GM19395 (cell line): Measurements from ENCODE around the gene SERPINA3.
"Not testable (repeated sequence)": the region's sequence is repeated elsewhere in the genome, so short reads cannot be mapped to it uniquely, and the experiment has no call there.

Source experiments
- ATAC-seq: cut with Tn5 transposase; IDR thresholded peaks from one replicate; pipeline ENCODE4 v1.9.1; 2021; ENCODE audit warnings: mild to moderate bottlenecking, moderate library complexity; ENCODE audit not compliant: unreplicated experiment

SERPINA3 gene

GRCh38 chr14:94631050-94631449 is 18.9 kb downstream of the SERPINA3 start:
- ATAC-seq: no peak

DNA sequence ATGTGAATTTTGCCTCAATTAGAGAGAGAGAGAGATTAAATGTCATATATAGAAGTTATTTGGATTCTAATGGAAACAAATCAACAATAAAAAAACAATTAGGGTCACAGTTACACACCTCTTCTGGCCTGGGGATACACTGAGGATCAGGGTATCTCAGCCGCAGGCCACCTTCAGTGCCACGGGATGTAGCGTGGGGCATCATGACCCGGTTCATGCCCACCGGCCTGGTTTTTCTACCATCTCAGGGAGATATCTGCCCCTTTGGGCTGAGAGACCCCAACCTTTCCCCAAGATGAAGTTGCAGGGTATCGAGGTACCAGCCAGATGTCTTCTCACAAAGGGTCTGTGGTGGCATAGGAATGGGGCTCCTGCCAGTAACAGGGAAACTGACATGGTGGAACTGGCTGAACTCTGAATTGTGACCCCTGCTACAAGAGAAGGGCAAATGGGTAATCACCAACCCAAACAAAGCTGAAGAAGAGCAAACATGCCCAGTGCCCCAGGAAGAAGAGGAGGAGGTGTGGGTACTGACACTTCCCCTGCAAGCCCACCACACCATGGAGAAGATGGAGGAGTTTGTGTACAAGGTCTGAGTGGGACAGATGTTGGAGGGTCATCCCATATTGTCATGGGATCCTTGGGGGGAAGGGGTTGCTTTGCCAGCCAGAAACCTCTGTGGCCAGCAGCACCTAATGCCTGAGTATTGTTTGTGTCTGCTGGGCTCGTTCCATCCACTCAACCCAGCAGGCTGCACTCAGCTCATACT is 19.5 kb downstream of the SERPINA3 start:
- ATAC-seq: no peak

DNA sequence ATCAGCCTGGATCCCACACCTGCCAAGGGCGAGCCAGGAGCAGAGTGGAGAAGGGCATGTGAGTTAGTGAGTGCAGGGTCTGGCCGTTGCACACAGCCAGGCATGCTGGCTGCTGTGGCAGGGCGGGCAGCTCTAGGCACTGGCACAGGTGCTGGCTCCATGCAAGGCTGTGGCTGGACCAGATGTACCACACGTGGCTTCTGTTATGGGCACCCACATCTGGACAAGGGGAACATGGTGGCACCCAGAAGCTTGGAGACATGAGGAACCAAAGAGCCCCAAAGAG is 20.1 kb downstream of the SERPINA3 start:
- ATAC-seq: no peak

DNA sequence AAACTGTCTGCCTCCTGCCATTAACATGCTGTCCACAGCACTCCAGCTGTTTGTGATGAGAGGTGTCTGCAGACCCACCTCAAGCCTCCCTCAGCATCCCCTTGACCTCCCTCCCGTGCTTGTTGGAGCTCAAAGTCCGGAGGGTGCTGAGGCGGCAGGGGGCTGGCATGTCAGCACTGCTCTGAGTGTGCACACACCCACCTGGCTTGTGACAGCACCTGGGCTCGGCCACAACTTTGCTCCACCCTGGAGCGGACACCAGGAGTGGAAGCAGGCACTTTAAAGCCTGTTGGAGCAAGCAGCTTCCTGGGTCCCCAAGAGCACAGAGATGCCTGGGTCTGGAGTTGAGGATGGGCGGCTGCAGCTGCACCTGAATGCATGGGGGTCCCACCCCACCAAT is 20.9 kb downstream of the SERPINA3 start:
- no peak for ATAC-seq

DNA sequence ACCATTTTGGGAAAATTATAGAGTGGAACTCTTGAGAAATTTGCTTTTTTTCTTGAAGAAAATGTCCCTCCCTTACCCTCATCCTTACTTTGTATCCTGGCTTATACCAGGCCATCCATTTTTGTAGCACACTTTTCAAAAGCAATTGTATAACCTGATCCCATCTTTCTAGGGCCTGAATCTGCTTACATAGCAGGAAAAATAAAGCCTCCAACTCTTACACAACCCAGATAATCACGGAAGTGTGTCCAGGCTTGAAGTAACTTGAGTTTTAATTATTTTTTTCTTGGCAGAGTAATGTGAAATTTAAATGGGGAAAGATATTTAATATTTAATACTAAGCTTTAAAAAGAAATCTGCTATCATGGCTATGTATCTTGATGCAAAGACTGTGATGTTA is 23.0 kb downstream of the SERPINA3 start:
- no peak for ATAC-seq

- no peak for ATAC-seq
These were observed 24.7 kb downstream of the SERPINA3 start for GRCh38 chr14:94636744-94637412.

DNA sequence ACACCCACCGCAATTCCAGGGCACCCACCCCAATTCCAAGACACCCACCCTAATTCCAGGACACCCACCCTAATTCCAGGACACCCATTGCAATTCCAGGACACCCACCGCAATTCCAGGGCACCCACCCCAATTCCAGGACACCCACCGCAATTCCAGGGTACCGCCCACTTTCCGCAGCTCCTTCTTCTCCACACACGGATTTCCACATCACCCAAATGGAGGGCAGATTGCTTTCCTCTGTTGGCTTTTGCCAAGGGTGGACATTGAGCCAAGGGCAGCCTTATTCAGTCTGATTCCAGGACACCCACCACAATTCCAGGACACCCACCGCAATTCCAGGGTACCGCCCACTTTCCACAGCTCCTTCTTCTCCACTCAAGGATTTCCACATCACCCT is 25.6 kb downstream of the SERPINA3 start:
- not testable (repeated sequence) for ATAC-seq

DNA sequence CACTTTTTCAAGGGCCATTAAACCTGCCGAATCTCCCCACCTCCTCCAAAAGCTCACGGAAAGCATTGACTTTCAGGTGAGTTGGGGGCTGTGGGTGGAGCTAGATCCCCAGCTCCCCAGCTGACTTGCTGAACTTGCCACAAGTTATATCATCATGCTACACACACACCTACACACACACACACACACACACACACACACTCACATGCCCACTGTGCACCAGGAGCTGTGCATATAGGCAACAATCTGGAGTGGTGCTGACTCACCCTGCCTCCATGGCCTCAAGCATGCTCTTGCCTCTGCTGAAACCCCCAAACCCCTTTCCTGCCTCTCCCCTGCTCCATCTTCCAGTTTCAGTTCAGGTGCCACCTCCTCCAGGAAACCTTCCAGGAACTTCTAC is 26.1 kb downstream of the SERPINA3 start:
- no peak for ATAC-seq

GRCh38 chr14:94638961-94639817 is 27.0 kb downstream of the SERPINA3 start:
- ATAC-seq: no peak

DNA sequence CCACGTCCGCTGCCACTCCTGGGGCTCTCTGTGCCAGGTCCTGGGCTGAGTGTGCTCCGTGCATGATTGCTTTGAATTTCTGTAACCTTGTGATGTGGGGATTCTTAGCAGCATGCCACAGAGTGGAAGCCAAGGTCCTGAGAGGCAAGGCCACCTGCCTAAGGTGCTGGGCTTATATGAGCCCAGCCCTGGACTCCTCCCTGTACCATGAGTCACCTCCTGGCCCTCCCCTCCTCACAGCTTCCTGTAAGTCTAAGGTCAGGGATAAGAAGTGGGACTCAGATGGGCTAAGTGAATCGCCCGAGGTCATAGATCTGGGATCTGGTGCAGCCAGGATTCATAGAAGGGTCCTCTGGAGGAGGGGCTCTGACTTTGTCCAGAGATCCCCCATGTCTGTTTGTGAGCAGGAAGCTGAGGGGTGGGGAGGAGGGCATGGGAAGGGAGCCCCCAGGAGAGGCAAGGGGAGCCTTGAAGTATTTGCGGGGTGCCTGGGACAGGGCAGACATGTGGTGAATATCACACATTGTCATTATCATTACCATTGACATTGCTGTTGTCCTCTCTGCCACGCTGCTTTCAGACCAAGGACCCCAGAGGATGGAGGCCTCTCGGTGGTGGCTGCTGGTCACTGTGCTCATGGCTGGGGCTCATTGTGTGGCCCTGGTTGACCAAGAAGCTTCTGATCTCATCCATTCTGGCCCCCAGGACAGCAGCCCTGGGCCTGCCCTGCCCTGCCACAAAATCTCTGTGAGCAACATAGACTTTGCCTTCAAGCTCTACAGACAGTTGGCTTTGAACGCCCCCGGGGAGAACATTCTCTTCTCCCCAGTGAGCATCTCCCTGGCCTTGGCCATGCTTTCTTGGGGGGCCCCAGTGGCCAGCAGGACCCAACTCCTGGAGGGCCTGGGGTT is 28.8 kb downstream of the SERPINA3 start:
- no peak for ATAC-seq

- no peak for ATAC-seq
These were observed 29.4 kb downstream of the SERPINA3 start for GRCh38 chr14:94641632-94641955.

- no peak for ATAC-seq
These were observed 31.3 kb downstream of the SERPINA3 start for GRCh38 chr14:94643316-94644101.

DNA sequence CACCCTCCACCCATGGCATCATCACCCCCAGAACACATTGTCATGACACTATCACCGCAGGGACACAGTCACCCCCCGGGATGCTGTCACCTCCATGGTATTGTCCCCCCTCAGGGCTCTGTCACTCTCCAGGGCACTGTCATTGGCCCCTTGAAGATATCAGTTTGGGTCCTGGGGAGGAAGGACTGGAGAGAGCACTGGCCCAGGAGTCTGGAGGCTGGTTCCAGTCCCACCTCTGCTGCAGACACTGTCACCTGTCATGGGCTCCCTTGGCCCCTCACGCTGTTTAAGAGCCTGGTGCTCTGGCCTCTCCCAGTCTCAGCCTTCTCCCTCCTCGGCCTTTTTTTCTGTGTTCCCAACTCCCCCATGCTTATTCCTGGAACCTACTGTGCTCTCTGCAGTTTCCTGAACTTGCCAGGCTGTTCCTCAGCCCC is 31.9 kb downstream of the SERPINA3 start:
- no peak for ATAC-seq

GRCh38 chr14:94646066-94646465 is 33.9 kb downstream of the SERPINA3 start:
- ATAC-seq: no peak

GRCh38 chr14:94646481-94646880 is 34.3 kb downstream of the SERPINA3 start:
- ATAC-seq: no peak

DNA sequence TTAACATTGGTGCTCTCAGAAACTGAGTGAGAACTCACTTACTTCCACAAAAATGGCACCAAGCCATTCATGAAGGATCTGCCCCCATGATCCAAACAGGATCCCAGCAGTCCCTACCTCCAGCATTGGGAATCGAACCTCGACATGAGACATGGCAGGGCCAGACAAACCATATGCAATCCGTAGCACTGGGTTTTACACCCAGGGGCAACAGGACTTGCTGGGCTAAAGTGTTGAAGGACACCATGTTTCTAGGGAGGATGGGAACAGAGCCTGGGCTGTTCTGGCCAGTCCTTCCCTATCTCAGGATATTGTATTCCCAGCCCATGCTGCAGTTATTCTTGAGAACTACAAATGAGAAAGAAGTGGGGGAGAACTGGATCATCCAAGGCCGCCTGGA is 36.6 kb downstream of the SERPINA3 start:
- ATAC-seq: no peak

- ATAC-seq: no peak
These were observed 37.6 kb downstream of the SERPINA3 start for GRCh38 chr14:94649543-94650443.

DNA sequence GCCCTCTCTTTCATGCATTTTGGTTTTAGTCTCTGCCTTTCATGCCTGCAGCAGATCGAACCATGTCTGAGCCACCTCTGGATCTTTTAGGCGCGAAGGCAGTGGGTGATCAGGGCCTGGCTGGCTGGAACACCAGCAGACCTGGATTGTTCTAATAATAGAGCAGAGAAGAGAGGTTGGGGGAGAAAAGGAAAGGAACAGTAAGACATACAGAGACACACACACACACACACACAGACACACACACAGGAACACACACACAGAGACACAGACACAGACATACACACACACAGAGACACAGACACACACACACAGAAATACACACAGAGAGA is 38.2 kb downstream of the SERPINA3 start:
- ATAC-seq: no peak
